ENCODE measurements around the gene FSTL4.

GRCh38 chr5:133639850-133640528 lies 27.6 kb upstream of the FSTL4 start:
- no peak for TF ChIP-seq GABPA (IDR thresholded peaks at IDR 0.05; ENCODE audit: low read depth)
- no peak for TF ChIP-seq EZH2phosphoT487 (IDR thresholded peaks at IDR 0.05; ENCODE audit: borderline replicate concordance, low read depth)
- TF ChIP-seq CTCF (IDR thresholded peaks at IDR 0.05): no peak
- TF ChIP-seq EP300 (IDR thresholded peaks at IDR 0.05; ENCODE audit: borderline replicate concordance in 1 of 2, low read depth in 1 of 2, low read length in 1 of 2): no peak
- TF ChIP-seq, protein P1, sequence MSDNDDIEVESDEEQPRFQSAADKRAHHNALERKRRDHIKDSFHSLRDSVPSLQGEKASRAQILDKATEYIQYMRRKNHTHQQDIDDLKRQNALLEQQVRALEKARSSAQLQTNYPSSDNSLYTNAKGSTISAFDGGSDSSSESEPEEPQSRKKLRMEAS (IDR thresholded peaks at IDR 0.05; ENCODE audit: low read depth): no peak
- no peak for TF ChIP-seq TAF1 (IDR thresholded peaks at IDR 0.05; ENCODE audit: borderline replicate concordance, low read depth, low read length)
- no peak for TF ChIP-seq RXRA (IDR thresholded peaks at IDR 0.05; ENCODE audit: borderline replicate concordance, low read depth)
- TF ChIP-seq YY1 (IDR thresholded peaks at IDR 0.05; ENCODE audit: low read depth): no peak
- TF ChIP-seq NRF1 (IDR thresholded peaks at IDR 0.05; ENCODE audit: low read depth, low read length): no peak
- TF ChIP-seq POLR2AphosphoS5 (IDR thresholded peaks at IDR 0.05; ENCODE audit: low read depth, low read length): no peak
- no peak for TF ChIP-seq RFX5 (IDR thresholded peaks at IDR 0.05; ENCODE audit: low read length)

Data from SK-N-SH (cell line).